HPDE6-E6E7 (cell line): ENCODE measurements around the gene TRUB1.

Experiments used
- DNase-seq: peaks from one replicate; pipeline ENCODE4 v3.0.0; 2011; ENCODE audit warnings: missing footprints; ENCODE audit errors: extremely low spot score

Gene TRUB1

GRCh38 chr10:114982989-114983388, 45.0 kb downstream of the TRUB1 start:
- no peak for DNase-seq

- no peak for DNase-seq
These were observed 50.0 kb downstream of the TRUB1 start for GRCh38 chr10:114987995-114988394.

- DNase-seq, result no peak
These were observed 52.6 kb downstream of the TRUB1 start for GRCh38 chr10:114990586-114990985.

GRCh38 chr10:114990991-114991390, 53.0 kb downstream of the TRUB1 start:
- no peak for DNase-seq

- no peak for DNase-seq
These were observed 54.3 kb downstream of the TRUB1 start for GRCh38 chr10:114992189-114992775.

GRCh38 chr10:114995468-114996247, 57.7 kb downstream of the TRUB1 start:
- no peak for DNase-seq

- no peak for DNase-seq
These were observed 58.5 kb downstream of the TRUB1 start for GRCh38 chr10:114996542-114996941.

- no peak for DNase-seq
These were observed 61.0 kb downstream of the TRUB1 start for GRCh38 chr10:114998993-114999392.

GRCh38 chr10:115001506-115002381, 63.7 kb downstream of the TRUB1 start:
- no peak for DNase-seq

GRCh38 chr10:115003396-115003795, 65.4 kb downstream of the TRUB1 start:
- DNase-seq, result no peak

- DNase-seq, result no peak
These were observed 66.4 kb downstream of the TRUB1 start for GRCh38 chr10:115004236-115004862.

- no peak for DNase-seq
These were observed 67.8 kb downstream of the TRUB1 start for GRCh38 chr10:115005771-115006170.

GRCh38 chr10:115018185-115018931, 80.4 kb downstream of the TRUB1 start:
- no peak for DNase-seq

GRCh38 chr10:115020449-115020848, 82.5 kb downstream of the TRUB1 start:
- DNase-seq, result no peak

GRCh38 chr10:115022733-115023132, 84.7 kb downstream of the TRUB1 start:
- DNase-seq, result no peak

GRCh38 chr10:115023715-115024114, 85.7 kb downstream of the TRUB1 start:
- no peak for DNase-seq

- no peak for DNase-seq
These were observed 86.4 kb downstream of the TRUB1 start for GRCh38 chr10:115024371-115024770.

- no peak for DNase-seq
These were observed 88.2 kb downstream of the TRUB1 start for GRCh38 chr10:115026056-115026745.

GRCh38 chr10:115026746-115027140, 88.7 kb downstream of the TRUB1 start:
- DNase-seq, result no peak
